Stimulated activated CD4-positive, alpha-beta T cell treated with anti-CD3 and anti-CD28 coated beads, Interleukin-1b, Interleukin-23, amount 100 ng/mL, for 48 hours (primary cell): ENCODE data around the gene COQ8B.
"Not testable (repeated sequence)": the region's sequence is repeated elsewhere in the genome, so short reads cannot be mapped to it uniquely, and the experiment has no call there.

ENCODE experiments used
- DNase-seq: peaks from one replicate; pipeline ENCODE4 v3.0.0-alpha.2; 2020

COQ8B gene

GRCh38 chr19:40663695-40664692, 52.7 kb downstream of the COQ8B start:
- no peak for DNase-seq

DNA sequence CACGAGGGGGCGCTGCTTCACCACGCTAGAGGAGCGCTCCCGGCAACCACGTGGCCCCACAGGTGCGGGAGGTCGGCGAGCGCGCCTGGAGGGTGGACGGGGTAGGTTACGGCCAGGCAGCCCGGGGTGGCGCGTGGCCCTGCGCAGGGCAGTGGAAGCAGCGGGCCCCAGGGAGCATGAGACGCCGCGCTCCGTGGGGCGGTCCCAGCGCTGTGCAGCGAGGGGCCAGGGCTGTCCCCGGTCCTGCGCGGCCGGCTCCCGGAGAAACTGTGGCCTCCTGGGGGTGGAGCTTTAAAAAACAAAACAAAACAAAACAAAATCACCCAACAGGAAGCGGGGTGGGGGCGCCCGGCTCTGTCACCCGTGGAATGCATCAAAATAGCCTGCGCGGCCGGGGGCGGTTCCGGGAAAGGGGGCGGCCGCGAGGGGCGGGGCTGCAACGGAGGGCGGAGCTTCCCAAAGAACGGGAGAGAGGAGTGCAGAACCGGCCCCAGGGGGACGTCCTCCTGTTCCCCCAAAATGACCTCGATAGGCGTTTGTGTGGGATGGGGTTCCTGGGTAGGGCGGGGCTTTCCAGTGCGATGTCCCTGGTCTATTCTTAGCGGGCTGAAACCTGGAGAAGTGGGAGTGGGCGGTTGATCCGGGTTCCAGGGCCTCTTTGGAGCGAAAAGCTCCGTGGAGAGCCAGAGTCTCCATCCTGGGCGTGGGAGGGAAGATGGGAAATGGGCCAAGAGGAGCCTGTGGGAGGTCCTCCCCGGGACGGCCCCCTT, 53.6 kb downstream of the COQ8B start:
- peak; percentile 89 for DNase-seq

DNA sequence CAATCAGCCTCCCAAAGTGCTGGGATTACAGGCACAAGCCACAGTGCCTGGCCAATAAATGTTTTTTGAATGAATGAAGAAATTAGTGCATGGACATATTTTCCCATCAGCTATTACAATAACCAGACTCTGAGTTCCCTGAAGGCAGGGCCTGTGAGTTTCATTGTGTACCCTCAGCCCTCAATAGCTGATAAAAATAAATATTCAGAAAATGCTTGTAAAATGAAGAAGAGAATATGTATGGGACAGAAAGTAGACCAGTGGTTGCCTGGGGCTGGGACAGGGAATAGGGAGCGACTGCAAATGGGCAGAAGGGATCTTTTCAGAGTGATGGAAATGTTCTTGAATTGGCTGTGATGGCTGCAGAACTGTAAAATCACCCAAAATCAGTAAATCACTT, 55.1 kb downstream of the COQ8B start:
- no peak for DNase-seq

DNA sequence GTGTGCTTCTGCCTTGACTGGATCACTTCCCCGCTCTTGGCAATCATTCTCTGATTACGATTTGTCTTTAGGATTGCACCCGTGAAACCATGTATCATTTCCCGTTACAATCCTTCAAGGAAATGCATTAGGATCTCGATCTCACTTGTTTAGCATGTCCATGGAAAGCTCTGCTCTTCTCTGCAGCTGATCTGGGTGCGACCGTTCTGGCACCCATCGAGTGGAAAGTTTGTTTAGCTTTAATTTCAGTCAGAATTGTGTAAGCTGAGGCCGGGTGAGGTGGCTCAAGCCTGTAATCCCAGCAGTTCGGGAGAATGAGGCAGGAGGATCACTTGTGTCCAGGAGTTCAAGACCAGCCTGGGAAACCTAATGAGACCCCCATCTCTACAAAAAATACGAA, 57.1 kb downstream of the COQ8B start:
- no peak for DNase-seq

DNA sequence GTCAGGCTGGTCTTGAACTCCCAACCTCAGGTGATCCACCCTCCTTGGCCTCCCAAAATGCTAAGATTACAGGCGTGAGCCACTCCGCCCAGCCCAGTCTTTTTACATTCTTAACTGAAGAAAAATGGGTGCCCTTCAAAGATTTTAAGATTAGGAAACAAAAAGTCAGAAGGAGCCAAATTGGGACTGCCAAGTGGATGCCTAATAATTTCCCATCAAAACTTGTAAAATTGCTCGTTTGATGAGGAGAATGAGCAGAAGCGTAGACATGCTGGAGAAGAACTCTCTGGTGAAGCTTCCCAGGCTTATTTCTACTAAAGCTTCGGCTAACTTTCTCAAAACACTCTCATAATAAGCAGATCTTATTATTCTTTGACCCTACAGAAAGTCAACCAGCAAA, 57.6 kb downstream of the COQ8B start:
- no peak for DNase-seq

GRCh38 chr19:40658031-40658430, 58.7 kb downstream of the COQ8B start:
- no peak for DNase-seq

- DNase-seq: not testable (repeated sequence)
Measured at GRCh38 chr19:40655684-40656083, 61.0 kb downstream of the COQ8B start.

GRCh38 chr19:40652303-40652702, 64.4 kb downstream of the COQ8B start:
- not testable (repeated sequence) for DNase-seq

GRCh38 chr19:40650749-40651305, 65.9 kb downstream of the COQ8B start:
- DNase-seq: no peak

DNA sequence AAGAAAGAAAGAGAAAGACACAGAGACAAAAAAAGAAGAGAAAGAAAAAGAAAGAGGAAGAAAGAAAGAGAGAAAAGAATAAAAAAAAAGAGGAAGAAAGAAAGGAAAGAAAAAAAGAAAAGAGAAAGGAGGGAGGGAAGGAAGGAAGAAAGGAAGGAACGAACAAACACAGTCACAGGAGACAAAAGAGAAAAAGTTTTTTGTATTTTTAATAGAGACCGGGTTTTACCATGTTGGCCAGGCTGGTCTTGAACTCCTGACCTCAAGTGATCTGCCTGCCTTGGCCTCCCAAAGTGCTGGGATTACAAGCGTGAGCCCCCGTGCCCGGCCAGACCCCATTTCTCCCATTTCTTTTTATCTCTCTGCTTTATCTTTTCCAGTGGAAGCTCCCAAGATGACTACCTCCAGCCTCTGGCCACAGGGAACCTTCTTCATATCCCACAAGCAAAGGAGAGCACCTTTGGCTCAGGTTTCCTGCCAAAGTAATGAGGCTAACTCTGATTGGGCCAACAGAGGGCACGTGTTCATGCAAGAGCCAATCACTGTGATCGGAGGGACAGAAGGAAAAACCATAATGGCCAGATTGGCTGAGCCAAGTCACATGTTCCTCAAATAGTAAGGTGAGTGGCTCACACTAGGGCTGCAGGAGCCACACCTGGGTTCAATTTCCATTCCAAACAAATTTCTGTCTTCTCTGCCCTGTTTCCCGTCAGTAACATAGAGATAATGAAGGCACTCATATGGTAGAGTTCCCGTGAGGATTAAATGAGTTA, 66.6 kb downstream of the COQ8B start:
- not testable (repeated sequence) for DNase-seq

- no peak for DNase-seq
Measured at GRCh38 chr19:40646743-40647254, 69.9 kb downstream of the COQ8B start.

- DNase-seq: no peak
Measured at GRCh38 chr19:40642757-40643305, 73.9 kb downstream of the COQ8B start.

DNA sequence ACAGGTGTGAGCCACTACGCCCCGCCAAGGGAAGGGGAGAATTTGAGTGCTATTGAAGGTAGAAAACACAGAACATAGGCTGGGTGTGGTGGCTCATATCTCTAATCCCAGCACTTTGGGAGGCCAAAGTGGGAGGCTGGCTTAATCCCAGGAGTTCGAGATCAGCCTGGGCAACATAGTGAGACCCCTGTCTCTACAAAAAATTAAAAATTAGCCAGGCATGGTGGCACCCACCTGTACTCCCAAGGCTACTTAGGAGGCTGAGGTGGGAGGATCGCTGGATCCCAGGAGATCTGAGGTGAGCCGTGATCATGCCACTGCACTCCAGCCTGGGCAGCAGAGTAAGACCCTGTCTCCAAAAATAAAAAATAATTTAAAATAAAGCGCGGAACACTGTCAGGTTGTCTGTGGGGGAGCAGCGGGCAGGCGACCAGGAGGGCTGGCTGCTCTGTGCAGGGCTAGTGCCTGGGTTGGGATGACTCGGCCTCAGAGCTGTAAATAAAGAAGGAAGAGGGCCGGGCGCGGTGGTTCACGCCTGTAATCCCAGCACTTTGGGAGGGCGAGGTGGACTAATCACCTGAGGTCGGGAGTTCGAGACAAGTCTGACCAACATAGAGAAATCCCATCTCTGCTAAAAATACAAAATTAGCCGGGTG, 74.5 kb downstream of the COQ8B start:
- DNase-seq: no peak
